IMR-90 (cell line): ENCODE data around the gene PRMT7. TPM values are rescaled to one million over a fixed set of nuclear protein-coding genes. Genes with fewer than 3 reads are reported as not detected.

Experiments
- ATAC-seq: fragments of 200-7000 bp; cut with Tn5 transposase; 2 replicates; pipeline ENCODE4 v1.9.1; 2020; ENCODE audit warnings: low read depth, mild to moderate bottlenecking, moderate library complexity
- BruUV-seq: library from RNA; stranded (reverse); fragments of 400-500 nt; replicated peaks from 2 replicates; lab custom pipeline; 2021; lab: Mats Ljungman, UMichigan
- CTCF ChIA-PET: fragments of 300-600 bp; formaldehyde crosslinking; extraction: SDS; loops from one replicate; lab custom pipeline; 2021; ENCODE audit warnings: antibody characterized with exemption; lab: Yijun Ruan, JAX
- POLR2A ChIA-PET: fragments of 300-600 bp; sonication (Branson Sonifier 250); formaldehyde crosslinking; loops from one replicate; lab custom pipeline; 2022; ENCODE audit warnings: antibody characterized with exemption; ENCODE audit not compliant: unreplicated experiment; lab: Charles Lee
- DNase-seq: peaks from one replicate; pipeline ENCODE4 v3.0.0; 2013
- H2AFZ ChIP-seq: replicated peaks from 2 replicates; pipeline ENCODE3; 2013; ENCODE audit warnings: low read length, mild to moderate bottlenecking; ENCODE audit not compliant: poor library complexity
- H2AK5ac ChIP-seq: 2 replicates; pipeline ENCODE4 v1.6.1; 2013; ENCODE audit warnings: low read depth, low read length, inconsistent platforms
- H2AK9ac ChIP-seq: replicated peaks from 2 replicates; pipeline ENCODE3; 2013; ENCODE audit warnings: mild to moderate bottlenecking, low read depth, low read length, moderate library complexity; ENCODE audit not compliant: poor library complexity
- H2BK120ac ChIP-seq: 2 replicates; pipeline ENCODE4 v1.6.1; 2013; ENCODE audit warnings: low read depth, low read length, inconsistent platforms
- H2BK15ac ChIP-seq: 3 replicates; pipeline ENCODE4 v1.6.1; 2013; ENCODE audit warnings: low read depth, low read length, inconsistent platforms
- H2BK20ac ChIP-seq: 2 replicates; pipeline ENCODE4 v1.6.1; 2013; ENCODE audit warnings: low read depth, mild to moderate bottlenecking, inconsistent platforms, low read length, moderate library complexity
- H2BK5ac ChIP-seq: 2 replicates; pipeline ENCODE4 v1.6.1; 2013; ENCODE audit warnings: mild to moderate bottlenecking, low read depth, low read length, inconsistent platforms; ENCODE audit not compliant: poor library complexity, severe bottlenecking
- H3K14ac ChIP-seq: replicated peaks from 2 replicates; pipeline ENCODE4 v1.6.1; 2013; ENCODE audit warnings: low read depth, low read length, inconsistent platforms
- H3K18ac ChIP-seq: 2 replicates; pipeline ENCODE4 v1.6.1; 2013; ENCODE audit warnings: low read depth, low read length, control low read depth
- H3K23ac ChIP-seq: 2 replicates; pipeline ENCODE4 v1.6.1; 2013; ENCODE audit warnings: low read depth, low read length, inconsistent platforms
- H3K27ac ChIP-seq: 2 replicates; pipeline ENCODE4 v1.5.1; 2013; ENCODE audit warnings: mild to moderate bottlenecking, control low read depth, low read length; ENCODE audit not compliant: insufficient read depth
- H3K27me3 ChIP-seq: 2 replicates; pipeline ENCODE4 v1.6.1; 2013; ENCODE audit warnings: low read length; ENCODE audit not compliant: control insufficient read depth, insufficient read depth
- H3K36me3 ChIP-seq: 2 replicates; pipeline ENCODE4 v1.6.1; 2013; ENCODE audit warnings: low read length, mixed read lengths; ENCODE audit not compliant: control insufficient read depth, insufficient read depth
- H3K4ac ChIP-seq: 2 replicates; pipeline ENCODE4 v1.6.1; 2013; ENCODE audit warnings: low read depth, low read length, inconsistent platforms
- H3K4me1 ChIP-seq: 2 replicates; pipeline ENCODE4 v1.6.1; 2013; ENCODE audit warnings: low read length, mixed read lengths; ENCODE audit not compliant: control insufficient read depth, insufficient read depth
- H3K4me2 ChIP-seq: 2 replicates; pipeline ENCODE4 v1.6.1; 2013; ENCODE audit warnings: low read depth, mild to moderate bottlenecking, control low read depth, low read length, moderate library complexity
- H3K4me3 ChIP-seq: 2 replicates; pipeline ENCODE4 v1.5.1; 2013; ENCODE audit warnings: low read depth, mild to moderate bottlenecking, control low read depth, low read length, moderate library complexity; ENCODE audit not compliant: insufficient read depth
- H3K56ac ChIP-seq: 2 replicates; pipeline ENCODE4 v1.6.1; 2013; ENCODE audit warnings: low read length, inconsistent platforms; ENCODE audit not compliant: insufficient read depth; ENCODE audit errors: extremely low read depth
- H3K79me1 ChIP-seq, 2 experiments: 2 replicates each; pipeline ENCODE4 v1.6.1; 2013; ENCODE audit warnings: low read length in 2 of 2, inconsistent platforms in 1 of 2, low read depth in 1 of 2
- H3K9ac ChIP-seq: 2 replicates; pipeline ENCODE4 v1.6.1; 2013; ENCODE audit warnings: low read depth, low read length, control low read depth
- H3K9me1 ChIP-seq: 2 replicates; pipeline ENCODE4 v1.6.1; 2013; ENCODE audit warnings: low read length, inconsistent platforms; ENCODE audit not compliant: insufficient read depth
- H3K9me3 ChIP-seq: 2 replicates; pipeline ENCODE4 v1.6.1; 2013; ENCODE audit warnings: low read length; ENCODE audit not compliant: control insufficient read depth, insufficient read depth
- H4K20me1 ChIP-seq: 2 replicates; pipeline ENCODE4 v1.6.1; 2013; ENCODE audit warnings: low read length, inconsistent platforms; ENCODE audit not compliant: insufficient read depth
- H4K5ac ChIP-seq: 2 replicates; pipeline ENCODE4 v1.6.1; 2013; ENCODE audit warnings: mild to moderate bottlenecking, low read depth, low read length, control low read depth
- H4K8ac ChIP-seq, 2 experiments: 2 replicates each; pipeline ENCODE4 v1.6.1; 2013; ENCODE audit warnings: low read depth in 2 of 2, low read length in 2 of 2, control low read depth in 1 of 2, inconsistent platforms in 1 of 2
- H4K91ac ChIP-seq: 2 replicates; pipeline ENCODE4 v1.6.1; 2013; ENCODE audit warnings: low read depth, low read length, inconsistent platforms; ENCODE audit not compliant: insufficient read depth
- BHLHE40 ChIP-seq: fragments of 150-350 bp; IDR thresholded peaks from 2 replicates; pipeline ENCODE4 v1.6.1; 2016; ENCODE audit warnings: mild to moderate bottlenecking, low read depth, low read length
- CEBPB ChIP-seq: IDR thresholded peaks from 2 replicates; pipeline ENCODE4 v1.6.1; 2012; ENCODE audit warnings: low read depth, low read length, improper control_type of control experiment
- CHD1 ChIP-seq: IDR thresholded peaks from 2 replicates; pipeline ENCODE4 v1.6.1; 2012; ENCODE audit warnings: low read depth, low read length, improper control_type of control experiment
- CTCF ChIP-seq: conservative IDR thresholded peaks from 2 replicates; pipeline ENCODE4 v1.5.1; 2012; ENCODE audit warnings: mild to moderate bottlenecking, low read depth, low read length, improper control_type of control experiment
- ELK1 ChIP-seq: fragments of 150-350 bp; IDR thresholded peaks from 2 replicates; pipeline ENCODE4 v1.6.1; 2016; ENCODE audit warnings: low read depth, mild to moderate bottlenecking, low read length, moderate library complexity, borderline replicate concordance
- FOS ChIP-seq: fragments of 150-350 bp; IDR thresholded peaks from 2 replicates; pipeline ENCODE4 v1.6.1; 2016; ENCODE audit warnings: low read depth, low read length
- NFE2L2 ChIP-seq: fragments of 150-350 bp; IDR thresholded peaks from 2 replicates; pipeline ENCODE4 v1.6.1; 2016; ENCODE audit warnings: low read depth, mild to moderate bottlenecking, low read length
- RCOR1 ChIP-seq: IDR thresholded peaks from 2 replicates; pipeline ENCODE4 v1.6.1; 2012; ENCODE audit warnings: mild to moderate bottlenecking, low read length, improper control_type of control experiment; ENCODE audit not compliant: insufficient replicate concordance
- SMC3 ChIP-seq: fragments of 150-350 bp; IDR thresholded peaks from 2 replicates; pipeline ENCODE4 v1.6.1; 2016; ENCODE audit warnings: low read depth, mild to moderate bottlenecking, antibody characterized with exemption, low read length, moderate library complexity
- USF2 ChIP-seq: fragments of 150-350 bp; IDR thresholded peaks from 2 replicates; pipeline ENCODE4 v1.6.1; 2017; ENCODE audit warnings: mild to moderate bottlenecking, antibody characterized with exemption, low read length, low read depth
- WGBS, 2 experiments: methylation state at CpG; one replicate each; pipeline versions ENCODE4 v1.1.5 to v1.1.7; 2013; ENCODE audit warnings: missing lambda C conversion rate in 2 of 2; ENCODE audit not compliant: insufficient read length in 1 of 2; ENCODE audit errors: extremely low coverage in 2 of 2; 5-methylcytosine and 5-hydroxymethylcytosine counted together
- dilution Hi-C: fragments of 300-500 bp; cut with HindIII; formaldehyde crosslinking; loops from one replicate; pipeline ENCODE4 v1.14.3; 2018; ENCODE audit warnings: low sequenced_read_pairs; ENCODE audit not compliant: unreplicated experiment
- in situ Hi-C: fragments of 300-500 bp; cut with MboI; formaldehyde crosslinking; loops from 3 replicates; pipeline ENCODE4 v1.14.3; 2019; ENCODE audit warnings: low sequenced_read_pairs, inconsistent platforms, mixed read lengths
- intact Hi-C: fragments of 100-400 bp; cut with micrococcal nuclease; formaldehyde crosslinking; loops from 2 replicates; pipeline ENCODE4 v1.10.0; 2022
- polyA plus RNA-seq, 3 experiments: library from polyadenylated mRNA; depleted of rRNA; stranded (reverse); fragments of >200 nt; gene quantifications; 2 replicates each; pipeline ENCODE4 v1.2.3, GENCODE V29; 2012; ENCODE audit warnings: low replicate concordance in 1 of 3
- total RNA-seq: library from RNA; depleted of rRNA; stranded (reverse); fragments of >200 nt; gene quantifications from 2 replicates; pipeline ENCODE4 v1.2.3, GENCODE V29; 2012

Gene PRMT7
- total and polyA plus RNA-seq, 2 of the 4 experiments (the other 2 are of a cell fraction): 63.1 to 68.6 TPM

GRCh38 chr16:68313116-68313515 is 2.3 kb downstream of the PRMT7 start:
- BruUV-seq: no TSS peak
- WGBS, 2 experiments: 90% methylated on average over 2 of the region's 4 CpGs; no CpG with 5 or more reads in 1 of the 2 experiments
- no peak overlapping the region for H2AK9ac ChIP-seq

More at GRCh38 chr16:68313116-68313515, 2.3 kb downstream of the PRMT7 start:
- ChIA-PET CTCF (no interaction called here), POLR2A (no interaction called here)
- TF ChIP-seq NFE2L2 (no peak), CHD1 (no peak), FOS (no peak), ELK1 (no peak), CTCF (no peak), CEBPB (no peak), SMC3 (no peak), RCOR1 (no peak), BHLHE40 (no peak), USF2 (no peak)
- H3K18ac ChIP-seq: no peak overlapping the region
- no peak overlapping the region for H3K14ac ChIP-seq
- H3K9me1 ChIP-seq: no peaks in the 10 kb centered on the region; the same call in 1 of the 2 replicates
- peaks cover 9% of the 10 kb centered on the region for H3K4me1 ChIP-seq
- intact Hi-C loops: loop anchor here (5.0 kb wide), 1 partner anchor 46 kb away; no protein-coding TSS in a partner anchor
- no peak overlapping the region for H3K9ac ChIP-seq
- no peak overlapping the region for H2BK120ac ChIP-seq
- no peak overlapping the region for H2BK5ac ChIP-seq
- H3K27me3 ChIP-seq: no peaks in the 10 kb centered on the region
- in situ Hi-C loops: no loop called here
- H2BK15ac ChIP-seq: no peak overlapping the region
- no peak overlapping the region; the same call in 1 of the 2 replicates for H3K23ac ChIP-seq
- H3K4me2 ChIP-seq: no peak overlapping the region
- H3K79me1 ChIP-seq: peaks cover 21 to 64% of the 10 kb centered on the region in 2 experiments
- H2BK20ac ChIP-seq: no peak overlapping the region
- dilution Hi-C loops: no loop called here
- no peak overlapping the region for H3K4ac ChIP-seq
- no peak overlapping the region for H4K5ac ChIP-seq
- H4K8ac ChIP-seq: no peak overlapping the region
- no peak overlapping the region for H3K27ac ChIP-seq
- no peak overlapping the region for H2AK5ac ChIP-seq
- H2AFZ ChIP-seq: no peak overlapping the region
- H3K9me3 ChIP-seq: no peaks in the 10 kb centered on the region
- no peak overlapping the region for H3K56ac ChIP-seq
- H4K91ac ChIP-seq: no peak overlapping the region
- peaks cover 11% of the 10 kb centered on the region; the same call in 1 of the 2 replicates for H4K20me1 ChIP-seq
- H3K36me3 ChIP-seq: peaks cover 18% of the 10 kb centered on the region
- ATAC-seq: no peak
- no peak for DNase-seq
- H3K4me3 ChIP-seq: no peak overlapping the region
